GM21723 (cell line): Measurements from ENCODE around the gene AGMO.
"Not testable (repeated sequence)": the region's sequence is repeated elsewhere in the genome, so short reads cannot be mapped to it uniquely, and the experiment has no call there.

Experiments used
- ATAC-seq: cut with Tn5 transposase; IDR thresholded peaks from one replicate; pipeline ENCODE4 v1.9.1; 2021; ENCODE audit warnings: mild to moderate bottlenecking, moderate library complexity; ENCODE audit not compliant: unreplicated experiment

AGMO gene

GRCh38 chr7:15560968-15561367 is 847 bp downstream of the AGMO start:
- ATAC-seq = no peak

DNA sequence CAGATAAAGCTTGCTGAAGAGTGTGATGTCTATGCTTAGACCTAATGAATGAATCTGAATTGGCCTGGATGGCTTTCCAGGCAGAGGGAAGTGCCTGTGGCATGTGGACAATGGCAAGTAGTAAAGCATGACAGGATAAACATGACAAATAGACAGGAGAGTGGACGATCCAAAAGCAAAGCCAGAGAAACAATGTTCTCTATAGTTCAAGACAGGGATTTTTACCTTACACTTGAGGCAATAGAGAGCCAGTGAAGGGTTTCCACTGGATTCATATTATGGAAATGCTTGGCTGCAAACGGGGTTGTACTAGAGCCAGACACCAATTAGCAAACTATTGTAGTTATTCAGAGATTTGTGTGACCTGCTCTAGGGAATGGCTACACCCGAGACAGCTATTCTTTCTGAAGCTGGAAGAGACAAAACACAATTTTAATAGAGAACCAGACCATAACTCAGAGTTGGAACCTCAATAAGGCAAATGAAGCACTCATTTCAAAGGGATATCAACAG is 2.3 kb downstream of the AGMO start:
- ATAC-seq = no peak

DNA sequence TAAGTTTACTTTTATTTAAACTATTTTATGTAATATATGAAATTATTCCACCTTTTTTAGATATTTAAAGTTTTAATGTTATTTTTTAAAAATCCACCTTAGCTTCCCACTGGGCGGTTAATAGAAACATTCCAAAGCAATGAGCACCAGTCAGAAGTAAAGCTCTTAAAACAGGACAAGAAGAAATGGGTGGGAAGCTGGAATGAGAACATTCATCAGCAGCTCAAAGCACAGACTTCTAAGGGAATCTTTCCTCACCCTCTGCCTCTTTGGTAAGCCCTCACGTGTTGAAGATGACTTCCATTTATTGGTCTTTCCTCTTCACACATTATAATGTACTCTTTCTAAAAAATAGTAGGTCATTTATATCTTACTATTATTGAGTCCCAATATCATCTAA is 3.1 kb downstream of the AGMO start:
- ATAC-seq = no peak

GRCh38 chr7:15557686-15558085 is 4.1 kb downstream of the AGMO start:
- ATAC-seq = no peak

- no peak for ATAC-seq
These were observed 4.6 kb downstream of the AGMO start for GRCh38 chr7:15557186-15557585.

- no peak for ATAC-seq
These were observed 5.3 kb downstream of the AGMO start for GRCh38 chr7:15556339-15557105.

DNA sequence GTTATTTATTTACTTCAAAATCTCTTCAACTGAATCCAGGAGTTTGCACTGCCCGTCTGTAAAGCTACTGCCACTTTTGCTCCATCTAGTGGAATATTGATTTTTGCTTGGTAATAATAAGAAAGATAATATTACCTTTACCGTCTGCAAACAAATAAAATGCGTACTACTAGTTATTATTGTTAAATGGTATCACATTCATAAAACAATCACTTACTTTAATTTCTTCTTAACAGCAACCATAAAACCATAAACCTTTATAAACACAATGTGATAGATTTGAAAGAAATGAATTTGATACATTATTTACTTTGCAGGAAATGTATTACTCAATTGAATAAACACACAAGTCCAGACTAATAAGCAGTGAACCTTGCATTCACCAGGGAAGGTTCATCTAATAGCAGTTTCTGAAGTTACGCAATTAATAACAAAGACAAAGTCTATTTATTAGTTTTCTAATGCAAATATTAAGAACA is 6.4 kb downstream of the AGMO start:
- no peak for ATAC-seq

DNA sequence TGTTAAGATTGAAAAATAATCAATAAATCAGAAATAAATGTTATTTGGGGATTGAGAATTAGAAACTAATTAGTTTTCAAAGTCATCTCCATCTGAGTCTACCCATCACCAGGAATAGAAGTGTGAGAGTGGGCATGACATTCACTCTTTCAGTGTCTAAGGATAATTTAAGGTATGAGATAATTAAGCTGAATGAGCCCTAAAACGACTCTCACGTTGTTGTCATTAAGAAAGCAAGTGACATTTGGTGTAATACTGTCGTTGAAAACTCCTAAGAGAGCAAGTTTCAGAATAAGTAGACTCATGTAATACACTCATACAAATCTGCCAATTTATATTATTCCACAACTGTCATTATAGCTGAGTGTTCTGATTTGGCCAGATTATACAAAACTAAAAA is 7.1 kb downstream of the AGMO start:
- no peak for ATAC-seq

GRCh38 chr7:15554081-15554480 is 7.7 kb downstream of the AGMO start:
- ATAC-seq = no peak

- ATAC-seq = not testable (repeated sequence)
These were observed 14.5 kb downstream of the AGMO start for GRCh38 chr7:15547320-15547719.

DNA sequence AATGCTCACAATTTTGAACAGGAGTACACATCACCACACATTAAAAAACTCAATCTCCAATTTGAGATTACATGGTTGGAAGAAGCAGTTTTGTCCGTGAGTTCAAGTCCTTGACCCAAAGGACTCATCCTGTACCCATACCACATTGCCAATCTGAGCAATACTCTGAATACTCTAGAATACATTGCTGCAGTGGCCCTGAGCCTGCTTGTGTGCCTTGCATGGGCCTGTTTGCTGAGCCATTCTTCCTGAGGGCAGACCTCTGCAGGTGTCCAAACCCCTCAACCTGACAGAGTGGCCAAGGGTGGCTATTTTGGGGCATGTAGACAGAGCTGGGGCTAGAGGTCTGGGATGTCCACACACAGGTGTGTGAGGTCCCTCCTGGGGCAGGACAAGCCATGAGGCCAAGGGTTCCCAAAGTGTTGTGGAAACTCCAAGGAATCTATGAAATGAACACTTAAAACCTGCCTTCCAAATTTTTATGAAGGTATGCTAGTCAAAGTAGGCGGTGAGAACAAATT is 15.5 kb downstream of the AGMO start:
- ATAC-seq = no peak

- no peak for ATAC-seq
These were observed 17.8 kb downstream of the AGMO start for GRCh38 chr7:15544050-15544449.

GRCh38 chr7:15543256-15543655 is 18.6 kb downstream of the AGMO start:
- ATAC-seq = no peak

DNA sequence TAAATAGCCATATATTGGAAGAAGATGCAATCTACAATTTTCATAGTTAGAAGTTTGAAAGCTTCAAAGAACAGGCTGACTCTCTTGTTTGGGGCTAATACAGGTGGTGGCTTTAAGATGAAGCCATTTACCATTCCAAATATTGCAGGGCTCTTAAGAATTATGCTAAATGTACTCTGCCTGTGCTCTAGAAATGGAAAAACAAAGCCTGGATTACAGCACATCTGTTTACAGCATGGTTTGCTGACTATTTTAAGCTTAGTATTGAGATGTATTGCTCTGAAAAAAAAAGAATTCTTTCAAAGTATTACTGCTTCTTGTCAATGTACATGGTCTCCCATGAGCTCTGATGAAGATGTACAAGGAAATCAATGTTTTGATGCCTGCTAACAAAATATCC is 34.2 kb downstream of the AGMO start:
- no peak for ATAC-seq

- ATAC-seq = no peak
These were observed 36.1 kb downstream of the AGMO start for GRCh38 chr7:15525652-15526263.

- no peak for ATAC-seq
These were observed 37.7 kb downstream of the AGMO start for GRCh38 chr7:15524077-15524476.

DNA sequence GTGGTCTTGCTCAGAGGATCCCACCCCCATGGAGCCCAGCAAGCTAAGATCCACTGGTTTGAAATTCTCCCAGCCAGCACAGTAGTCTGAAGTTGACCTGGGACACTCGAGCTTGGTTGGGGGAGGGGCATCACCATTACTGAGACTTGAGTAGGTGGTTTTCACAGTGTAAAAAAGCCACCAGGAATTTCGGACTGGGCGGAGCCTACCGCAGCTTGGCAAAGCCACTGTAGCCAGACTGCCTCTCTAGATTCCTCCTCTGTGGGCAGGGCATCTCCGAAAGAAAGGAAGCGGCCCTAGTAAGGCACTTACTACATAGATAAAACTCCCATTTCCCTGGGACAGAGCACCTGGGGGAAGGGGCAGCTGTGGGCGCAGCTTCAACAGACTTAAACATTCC is 44.0 kb downstream of the AGMO start:
- ATAC-seq = not testable (repeated sequence)

- ATAC-seq = no peak
These were observed 46.6 kb downstream of the AGMO start for GRCh38 chr7:15515252-15515651.

- no peak for ATAC-seq
These were observed 53.6 kb downstream of the AGMO start for GRCh38 chr7:15508258-15508657.

DNA sequence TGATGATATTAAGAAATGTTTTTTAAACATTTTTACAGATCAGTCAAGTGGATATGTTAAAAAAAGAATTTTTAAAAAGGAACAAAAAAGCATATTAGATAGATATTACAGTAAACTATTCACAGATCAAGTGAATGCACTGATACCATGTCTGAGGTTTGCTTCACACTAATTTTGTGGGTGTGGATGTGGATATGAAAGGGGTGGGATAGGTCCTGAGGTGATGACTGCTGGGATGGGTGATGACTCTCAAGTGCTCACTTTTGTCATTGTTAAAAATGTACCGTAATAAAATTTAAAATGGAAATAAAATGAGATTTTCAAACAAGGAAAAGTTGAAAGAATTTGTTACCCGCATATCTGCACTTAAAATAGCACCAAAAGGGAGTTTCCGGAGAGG is 54.1 kb downstream of the AGMO start:
- no peak for ATAC-seq

DNA sequence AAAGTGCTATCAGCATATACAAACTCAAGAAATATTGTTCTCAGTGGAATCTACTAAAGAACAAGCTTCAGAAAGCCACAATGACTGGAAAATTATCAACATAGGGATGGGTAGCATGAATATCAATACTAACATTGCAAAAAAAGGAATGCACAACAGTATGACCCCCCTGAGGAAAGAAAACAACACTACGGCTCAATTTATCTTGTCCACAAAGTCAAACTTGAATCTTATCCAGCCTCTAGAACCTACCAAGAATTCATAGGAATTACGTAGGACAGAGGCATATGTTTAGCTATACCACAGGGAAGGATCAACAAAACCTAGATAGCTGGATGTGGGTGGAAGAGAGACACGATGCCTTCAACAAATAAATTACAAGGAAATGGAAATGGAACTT is 54.6 kb downstream of the AGMO start:
- ATAC-seq = no peak

- no peak for ATAC-seq
These were observed 56.1 kb downstream of the AGMO start for GRCh38 chr7:15505761-15506160.
